NCI-H1436 (cell line): Measurements from ENCODE around the gene CD6.

Experiments
- DNase-seq: peaks from one replicate; lab custom pipeline; 2025; lab: John Stamatoyannopoulos, UW

CD6 gene

DNA sequence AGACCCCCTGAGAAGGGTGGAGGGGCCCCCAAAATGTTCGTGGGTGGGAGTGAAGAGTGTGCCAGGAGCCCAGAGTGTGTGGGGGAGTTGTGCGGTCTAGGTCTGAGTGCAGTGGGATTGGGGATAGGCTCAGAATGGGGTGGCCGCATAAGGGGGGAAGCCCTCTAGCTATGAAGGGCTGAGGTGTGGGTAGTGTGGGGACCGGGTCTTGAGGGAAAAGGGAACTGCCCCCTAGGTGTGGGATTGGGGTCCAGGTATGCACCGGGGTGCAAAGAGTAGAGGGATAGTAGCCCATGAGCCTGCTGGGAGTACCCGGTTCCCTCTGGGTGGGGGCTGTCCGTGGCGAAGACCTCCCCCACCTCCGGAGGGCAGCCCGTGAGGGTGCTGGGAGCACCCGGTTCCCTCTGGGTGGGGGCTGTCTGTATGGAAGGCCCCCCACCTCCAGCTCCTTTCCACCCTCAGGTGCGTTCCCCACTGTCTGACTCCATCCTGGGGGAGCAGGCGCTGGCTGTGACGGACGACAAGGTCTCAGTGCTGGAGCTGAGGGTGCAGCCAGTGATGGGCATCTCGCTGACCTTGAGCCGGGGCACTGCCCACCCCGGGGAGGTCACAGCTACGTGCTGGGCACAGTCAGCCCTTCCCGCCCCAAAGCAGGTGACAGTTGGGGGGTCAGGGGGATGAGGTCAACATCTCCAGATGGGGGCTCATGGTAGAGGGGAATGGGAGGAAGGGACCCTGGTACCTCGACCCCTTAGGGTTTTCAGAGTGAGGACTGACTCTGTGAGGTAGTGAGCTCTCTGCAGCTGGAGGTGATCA is 36.5 kb upstream of the CD6 start:
- DNase-seq: no peak

DNA sequence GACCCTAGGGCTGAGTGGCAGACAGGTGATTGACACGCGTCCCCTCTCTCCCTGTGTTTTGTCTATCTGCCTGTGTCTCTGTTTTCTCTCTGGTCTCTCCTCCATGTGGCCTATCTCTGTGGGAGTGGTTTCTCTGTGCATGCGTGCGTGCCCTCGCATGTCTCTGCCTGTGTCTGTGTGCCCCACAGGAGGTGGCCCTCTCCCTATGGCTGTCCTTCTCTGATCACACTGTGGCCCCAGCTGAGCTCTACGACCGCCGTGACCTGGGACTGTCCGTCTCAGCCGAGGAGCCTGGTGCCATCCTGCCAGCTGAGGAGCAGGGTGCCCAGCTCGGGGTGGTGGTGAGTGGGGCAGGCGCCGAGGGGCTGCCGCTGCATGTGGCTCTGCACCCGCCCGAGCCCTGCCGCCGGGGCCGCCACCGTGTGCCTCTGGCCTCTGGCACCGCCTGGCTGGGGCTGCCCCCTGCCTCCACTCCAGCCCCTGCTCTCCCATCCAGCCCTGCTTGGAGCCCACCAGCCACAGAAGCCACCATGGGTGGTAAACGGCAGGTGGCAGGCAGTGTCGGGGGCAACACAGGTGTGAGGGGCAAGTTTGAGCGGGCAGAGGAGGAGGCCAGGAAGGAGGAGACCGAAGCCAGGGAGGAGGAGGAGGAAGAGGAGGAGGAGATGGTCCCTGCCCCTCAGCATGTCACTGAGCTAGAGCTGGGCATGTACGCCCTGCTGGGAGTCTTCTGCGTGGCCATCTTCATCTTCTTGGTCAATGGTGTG is 35.6 kb upstream of the CD6 start:
- no peak for DNase-seq

DNA sequence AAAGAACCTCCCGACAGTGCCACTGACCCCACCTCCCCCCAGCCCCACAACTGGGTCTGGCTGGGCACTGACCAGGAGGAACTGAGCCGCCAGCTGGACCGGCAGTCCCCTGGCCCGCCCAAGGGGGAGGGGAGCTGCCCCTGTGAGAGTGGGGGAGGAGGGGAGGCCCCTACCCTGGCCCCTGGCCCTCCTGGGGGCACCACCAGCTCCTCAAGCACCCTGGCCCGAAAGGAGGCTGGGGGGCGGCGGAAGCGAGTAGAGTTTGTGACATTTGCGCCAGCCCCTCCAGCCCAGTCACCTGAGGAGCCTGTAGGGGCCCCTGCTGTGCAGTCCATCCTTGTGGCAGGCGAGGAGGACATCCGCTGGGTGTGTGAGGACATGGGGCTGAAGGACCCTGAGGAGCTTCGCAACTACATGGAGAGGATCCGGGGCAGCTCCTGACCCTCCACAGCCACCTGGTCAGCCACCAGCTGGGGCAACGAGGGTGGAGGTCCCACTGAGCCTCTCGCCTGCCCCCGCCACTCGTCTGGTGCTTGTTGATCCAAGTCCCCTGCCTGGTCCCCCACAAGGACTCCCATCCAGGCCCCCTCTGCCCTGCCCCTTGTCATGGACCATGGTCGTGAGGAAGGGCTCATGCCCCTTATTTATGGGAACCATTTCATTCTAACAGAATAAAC is 34.9 kb upstream of the CD6 start:
- no peak for DNase-seq

DNA sequence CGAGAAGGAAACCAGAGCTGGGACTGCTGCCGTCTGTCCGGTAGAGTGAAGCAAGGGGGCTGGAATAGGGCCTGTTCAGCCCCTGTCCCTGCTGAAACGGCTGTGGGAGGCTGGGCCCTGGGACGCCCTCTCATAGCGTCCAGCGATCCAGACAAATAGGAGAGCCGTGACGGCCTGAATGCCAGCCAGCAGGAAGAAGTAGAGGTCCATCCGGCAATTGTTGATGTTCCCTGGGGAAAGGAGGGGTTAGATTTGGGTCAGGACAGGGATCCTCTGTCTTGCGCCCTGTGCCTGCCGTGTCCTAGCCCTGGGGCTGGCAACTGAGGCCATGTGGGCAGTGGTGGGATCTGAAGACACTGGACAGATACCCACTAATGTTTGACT is 34.3 kb upstream of the CD6 start:
- DNase-seq: no peak

DNA sequence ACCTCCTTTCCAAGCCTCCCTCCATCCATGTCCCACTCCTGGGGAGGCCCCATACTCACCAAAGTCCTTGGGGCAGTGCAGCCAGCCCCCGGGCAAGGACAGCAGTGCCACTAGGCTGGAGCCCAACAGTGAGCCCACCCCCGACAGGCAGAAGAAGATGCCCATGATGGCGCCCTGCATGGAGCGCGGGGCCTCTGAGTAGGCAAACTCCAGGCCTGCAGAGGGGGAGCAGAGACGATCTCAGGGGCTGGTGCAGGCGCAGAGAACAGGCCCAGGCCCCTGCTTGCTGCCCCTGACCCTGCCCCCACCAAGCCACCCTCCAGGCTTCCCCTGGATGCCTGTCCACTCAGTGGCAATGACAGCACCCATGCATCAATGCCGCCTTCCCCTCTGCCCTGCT is 33.7 kb upstream of the CD6 start:
- no peak for DNase-seq

DNA sequence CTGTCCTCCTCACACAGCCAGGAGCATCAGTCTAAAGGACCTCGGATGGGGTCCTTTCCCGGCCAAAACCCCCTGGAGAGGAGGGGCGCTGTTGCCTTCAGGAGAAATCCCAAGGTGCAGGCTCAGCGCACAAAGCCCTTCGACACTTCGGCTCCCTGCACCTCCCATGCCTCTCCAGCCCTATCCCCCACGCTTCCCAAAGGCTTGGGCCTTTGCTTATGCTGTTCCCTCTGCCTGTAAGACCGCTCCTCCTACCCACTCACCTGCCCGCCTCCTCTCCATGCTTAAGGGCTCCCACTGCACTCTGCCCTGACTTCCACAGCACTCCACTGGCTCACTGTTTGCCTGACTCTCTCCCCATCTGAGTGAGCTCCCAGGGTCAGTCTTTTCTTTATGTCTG is 33.0 kb upstream of the CD6 start:
- no peak for DNase-seq

DNA sequence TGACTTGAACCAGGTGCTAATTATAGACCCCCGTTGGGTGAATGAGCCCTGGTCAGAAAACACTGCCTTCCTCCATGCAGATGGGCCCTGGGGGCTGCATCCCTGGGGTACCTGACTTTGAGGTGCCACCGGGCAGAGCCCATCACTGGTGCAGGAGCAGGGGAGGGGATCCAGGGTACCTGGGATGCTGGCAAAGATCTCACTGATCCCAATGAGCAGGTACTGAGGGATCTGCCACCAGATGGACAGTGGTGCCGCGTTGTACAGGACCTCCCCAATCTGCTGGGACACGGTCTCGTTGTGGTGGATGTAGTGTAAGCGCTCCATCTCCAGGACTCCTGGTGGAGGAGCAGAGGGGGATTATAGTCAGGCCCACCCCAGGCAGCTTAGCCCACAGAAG is 32.2 kb upstream of the CD6 start:
- no peak for DNase-seq

DNA sequence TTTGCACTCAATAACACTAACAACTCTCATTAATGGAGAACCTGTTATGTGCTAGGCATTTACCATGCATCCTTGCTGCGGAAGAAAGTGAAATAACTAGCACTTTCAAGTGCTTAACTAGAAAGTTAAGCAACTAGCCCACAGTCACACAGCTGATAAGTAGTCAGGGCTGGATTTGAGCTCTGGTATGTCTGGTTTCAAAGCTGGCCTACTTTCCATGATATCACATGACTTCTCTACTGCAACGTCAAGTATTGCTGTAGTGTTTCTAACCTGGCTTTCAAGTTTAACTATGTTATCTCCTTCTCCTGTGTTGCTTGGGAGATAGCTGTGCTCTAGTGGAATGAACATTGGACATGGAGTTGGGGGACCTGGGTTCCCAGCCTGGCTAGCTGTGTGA is 31.6 kb upstream of the CD6 start:
- no peak for DNase-seq

DNA sequence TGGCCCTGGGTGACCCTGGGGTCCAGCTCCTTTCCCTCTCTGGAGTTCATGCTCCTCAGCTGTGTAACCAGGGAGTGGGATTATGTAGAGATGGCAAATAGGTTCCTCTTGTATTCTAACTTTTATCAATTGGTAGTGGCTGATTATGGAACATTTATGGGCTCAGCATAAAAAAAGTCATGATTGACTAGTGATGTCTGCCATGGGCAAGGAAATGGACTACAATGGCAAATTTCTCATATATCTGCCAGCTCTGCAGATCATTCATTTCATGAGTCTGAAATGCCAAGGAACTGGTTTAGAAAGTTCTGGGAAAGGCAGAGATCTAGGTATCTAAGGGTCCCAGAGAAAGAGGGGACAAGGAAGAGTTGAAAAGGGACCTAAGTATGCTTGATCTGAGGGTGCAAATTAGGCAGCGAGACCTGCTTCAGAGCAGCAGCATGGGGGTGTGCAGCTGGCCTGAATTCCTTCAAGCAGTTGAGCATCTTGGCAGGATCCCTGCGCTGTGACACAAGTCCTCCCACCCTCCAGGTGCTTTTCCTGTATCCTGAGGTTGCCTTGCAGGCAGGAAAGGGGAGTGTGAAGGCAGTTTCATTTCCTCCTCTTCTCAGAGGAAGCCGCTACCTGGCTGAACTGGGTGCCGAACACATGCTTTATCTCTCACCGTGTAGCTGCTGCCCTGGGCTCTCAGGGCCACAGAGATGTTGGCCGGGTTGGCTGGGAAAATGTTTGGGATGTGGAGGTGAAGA is 29.9 kb upstream of the CD6 start:
- no peak for DNase-seq

DNA sequence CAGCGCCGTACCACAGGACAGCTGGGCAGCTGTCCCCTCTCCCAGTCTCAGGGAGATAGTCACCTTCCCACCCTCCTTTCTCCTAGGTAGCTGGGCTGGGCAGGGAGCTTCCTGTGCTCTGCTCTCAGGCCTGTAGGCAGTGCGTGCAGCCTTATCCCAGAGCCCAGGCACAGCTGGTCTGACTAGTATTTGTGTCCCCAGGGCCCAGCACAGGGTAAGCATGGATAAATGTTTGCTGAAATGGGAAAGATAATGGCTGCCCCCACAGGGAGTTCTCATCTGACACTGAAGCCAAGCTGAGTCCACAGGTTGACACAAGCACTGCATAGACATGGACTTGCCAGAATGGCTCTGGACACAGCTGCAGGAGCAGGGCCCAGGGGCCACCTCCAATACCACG is 29.3 kb upstream of the CD6 start:
- no peak for DNase-seq

DNA sequence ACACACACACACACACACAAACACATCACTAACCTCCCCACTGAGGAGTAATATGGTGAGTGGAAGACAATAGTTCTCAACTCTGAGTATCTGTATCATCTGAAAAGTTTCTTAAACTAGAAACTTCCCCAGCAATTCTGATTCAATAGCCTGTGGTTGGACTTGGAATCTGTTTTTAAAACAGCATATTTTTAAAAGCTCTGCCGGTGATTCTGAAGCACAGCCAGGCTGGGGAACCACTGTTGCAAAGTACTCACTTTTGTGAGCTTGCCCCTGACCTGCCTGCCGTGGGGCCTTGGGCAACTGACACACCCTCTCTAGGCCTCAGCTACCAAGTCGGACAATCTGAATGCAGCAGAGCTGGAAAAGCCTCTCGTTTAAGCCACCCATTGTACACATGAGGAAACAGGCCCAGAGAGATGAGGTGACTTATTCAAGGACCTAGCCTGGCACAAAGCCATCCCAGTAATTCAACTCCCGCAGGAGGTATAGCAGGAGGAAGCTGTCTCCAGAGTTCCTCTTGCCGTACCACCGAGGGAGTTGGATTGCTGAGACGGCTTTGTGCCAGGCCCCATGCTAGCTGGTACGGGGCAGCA is 28.4 kb upstream of the CD6 start:
- DNase-seq: peak; percentile 33

DNA sequence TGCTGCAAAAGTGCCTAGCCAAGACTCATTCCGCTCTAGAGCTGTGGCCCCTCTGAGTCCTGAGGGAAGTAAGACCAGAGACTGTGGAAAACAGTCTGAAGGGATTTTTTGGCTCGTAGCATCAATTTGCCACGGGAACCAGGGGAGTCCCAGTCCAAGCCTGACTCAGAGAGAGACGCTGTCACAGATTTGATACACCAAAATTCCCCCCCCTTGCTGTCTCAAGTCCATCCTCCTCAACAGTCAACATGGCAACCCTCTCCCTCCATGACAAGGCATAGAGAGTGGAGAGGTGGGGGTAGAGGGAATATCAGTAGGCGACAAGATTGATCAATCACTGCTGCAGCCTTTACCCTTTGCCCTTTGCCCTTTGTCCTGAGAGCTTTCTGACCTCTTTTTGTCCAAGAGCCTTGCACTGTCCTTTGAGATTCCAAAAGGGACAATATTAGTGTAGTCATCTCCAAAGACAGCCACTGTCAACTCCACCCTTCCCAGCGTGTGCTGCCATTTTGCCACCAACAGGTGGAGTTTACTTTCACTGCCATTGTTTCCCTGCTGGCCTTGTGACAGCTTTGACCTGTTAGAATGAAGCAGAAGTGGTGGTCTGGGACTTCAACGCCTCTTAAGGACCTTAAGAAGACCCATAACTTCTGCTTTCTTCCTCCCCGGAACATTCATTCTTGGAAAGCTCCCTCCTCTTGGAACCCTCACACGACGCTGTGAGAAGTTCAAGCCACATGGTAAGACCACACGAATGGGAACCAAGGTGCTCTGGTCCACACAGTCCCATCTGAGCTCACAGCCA is 26.8 kb upstream of the CD6 start:
- no peak for DNase-seq

DNA sequence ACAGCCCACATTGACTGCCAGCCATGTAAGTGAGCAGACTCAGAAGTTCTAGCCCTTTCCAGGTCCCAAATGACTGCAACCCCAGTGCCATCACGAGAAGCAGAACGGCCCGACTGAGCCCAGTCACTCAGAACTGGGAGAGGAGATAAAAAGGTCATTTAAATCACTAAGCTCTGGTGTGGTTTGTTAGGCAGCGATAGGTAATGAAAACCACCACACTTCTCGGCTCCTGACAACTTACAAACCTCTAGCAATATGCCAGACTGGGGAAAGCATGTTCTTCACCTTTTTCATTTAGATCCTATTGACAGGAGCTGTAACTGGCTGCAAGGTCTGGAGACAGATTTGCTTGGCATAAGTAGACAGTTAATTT is 26.2 kb upstream of the CD6 start:
- DNase-seq: no peak

DNA sequence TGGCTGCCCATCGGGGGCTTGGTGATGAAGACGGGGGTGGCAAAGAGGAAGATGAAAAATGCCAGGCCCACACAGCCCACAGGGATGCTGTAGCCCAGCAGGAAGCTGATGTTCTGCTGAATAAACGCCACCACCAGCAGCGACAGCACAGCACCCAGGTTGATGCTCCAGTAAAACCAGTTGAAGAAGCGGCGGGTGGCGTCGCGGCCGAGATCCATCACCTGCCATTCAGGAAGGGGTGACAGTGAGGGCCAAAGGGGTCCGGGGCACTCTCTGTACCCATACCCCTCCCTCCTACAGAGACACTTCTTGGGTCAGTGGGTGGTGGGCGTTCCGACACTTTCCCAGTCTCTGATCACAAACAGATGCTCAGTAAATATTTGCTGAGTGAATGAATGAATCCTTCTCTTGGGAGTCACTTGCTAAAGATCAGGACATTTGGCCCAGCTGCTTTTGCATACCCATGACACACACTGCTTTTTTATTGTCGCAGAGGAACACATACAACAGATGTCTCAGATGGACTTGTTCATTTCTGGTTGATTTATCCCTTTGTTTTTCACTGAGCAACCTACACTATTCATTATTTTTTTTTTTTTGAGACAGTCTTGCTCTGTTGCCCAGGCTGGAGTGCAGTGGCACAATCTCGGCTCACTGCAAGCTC is 24.7 kb upstream of the CD6 start:
- DNase-seq: no peak

DNA sequence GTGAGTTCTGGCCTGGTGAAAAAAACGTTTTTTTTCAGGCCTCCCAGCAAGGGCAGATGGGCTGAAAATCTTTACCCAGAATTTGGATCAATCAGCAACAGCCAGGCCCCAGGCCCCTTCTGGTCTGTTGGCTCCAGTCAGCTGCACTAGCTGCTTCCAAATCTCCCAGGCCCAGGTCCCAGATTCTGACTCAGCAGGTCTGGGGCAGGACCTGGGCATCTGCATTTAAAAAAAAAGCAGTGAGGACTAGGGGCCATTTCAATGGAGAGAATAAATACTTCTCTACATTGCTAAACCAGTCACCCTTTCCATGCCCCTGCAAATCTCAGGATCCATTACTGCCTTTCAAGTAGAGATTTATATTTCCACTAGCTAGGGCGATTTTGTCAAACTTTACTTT is 23.8 kb upstream of the CD6 start:
- DNase-seq: no peak

DNA sequence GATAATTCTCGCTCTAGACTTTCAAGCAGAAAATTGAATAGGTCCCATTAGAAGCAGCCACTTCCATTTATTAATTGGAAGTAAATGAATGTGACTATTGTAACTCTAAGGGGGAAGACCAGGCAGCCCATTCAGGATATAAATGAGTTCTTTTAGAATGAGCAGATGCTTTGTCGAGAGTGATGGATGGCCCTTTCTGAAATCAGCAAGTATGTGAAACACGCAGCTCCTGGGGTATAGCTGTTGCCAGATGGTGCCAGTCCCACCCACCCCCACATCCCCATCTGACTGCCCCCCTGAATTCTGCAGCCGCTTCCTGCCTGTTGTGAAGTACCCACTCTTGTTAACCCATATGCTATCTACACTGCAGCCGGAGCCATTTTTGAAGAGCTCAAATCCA is 23.2 kb upstream of the CD6 start:
- no peak for DNase-seq

DNA sequence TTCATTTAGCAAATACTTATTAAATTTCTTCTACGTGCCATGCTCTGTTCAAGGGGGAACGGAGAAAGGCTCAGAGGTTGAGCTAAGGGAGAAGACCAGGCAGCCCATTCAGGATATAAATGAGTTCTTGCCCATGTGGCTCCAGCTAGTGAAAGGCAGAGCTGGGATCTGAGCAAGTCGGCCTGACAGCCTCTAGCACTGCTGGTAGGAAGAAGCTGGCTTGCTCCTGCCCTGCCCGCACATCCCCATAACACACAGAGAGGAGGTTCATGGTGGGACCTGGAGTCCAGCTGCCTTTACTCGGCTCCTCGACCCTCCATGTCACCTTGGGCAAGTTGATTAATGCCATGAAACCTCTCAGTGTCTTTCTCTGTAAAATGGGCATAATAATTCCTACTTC is 21.5 kb upstream of the CD6 start:
- DNase-seq: no peak

DNA sequence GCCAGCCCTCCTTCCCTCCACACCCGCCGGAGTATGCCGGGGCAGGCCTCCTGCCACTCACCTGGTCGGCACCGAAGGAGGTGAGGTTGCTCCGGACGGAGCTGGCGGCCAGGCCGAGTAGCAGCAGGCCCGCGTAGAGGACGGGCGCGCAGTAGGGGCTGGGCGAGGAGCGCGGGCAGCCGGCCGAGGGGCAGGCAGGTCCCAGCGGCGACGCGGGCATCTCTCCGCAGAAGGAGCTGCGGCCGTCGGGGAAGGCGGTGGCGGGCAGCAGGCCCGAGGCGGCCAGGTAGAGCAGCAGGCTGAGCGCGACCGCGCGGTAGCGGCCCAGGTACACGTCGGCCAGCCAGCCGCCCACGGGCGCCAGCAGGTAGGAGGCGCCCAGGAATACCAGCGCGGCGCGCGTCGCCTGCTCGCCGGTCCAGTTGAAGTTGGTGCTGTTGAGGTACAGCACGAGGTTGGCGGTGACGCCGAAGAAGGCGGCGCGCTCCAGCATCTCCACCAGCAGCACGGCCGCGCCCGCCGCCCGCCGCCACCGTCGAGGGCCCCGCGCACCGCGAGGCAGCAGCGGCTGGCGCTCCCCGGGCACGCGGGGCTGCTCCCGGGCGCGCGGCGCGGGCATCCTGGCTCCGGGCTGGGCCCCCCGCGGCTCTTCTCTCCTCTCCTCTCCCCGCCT is 20.4 kb upstream of the CD6 start:
- no peak for DNase-seq

DNA sequence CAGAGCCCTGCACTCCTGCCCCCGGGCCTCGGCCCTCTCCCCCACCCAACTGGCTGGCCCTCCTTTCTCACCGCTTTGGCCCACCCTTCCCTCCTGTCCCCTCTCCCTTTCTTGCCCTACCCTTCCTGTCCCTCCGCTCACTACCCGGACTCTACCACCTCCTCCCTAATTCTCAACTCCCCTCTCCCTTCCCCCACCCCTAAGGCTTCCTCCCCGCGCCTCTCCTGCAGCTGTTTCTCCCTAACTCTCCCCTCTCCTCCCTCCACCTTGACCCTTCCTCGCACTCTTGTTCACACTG is 19.9 kb upstream of the CD6 start:
- no peak for DNase-seq
